ENCODE data around the gene NIN. TPM values are rescaled to one million over a fixed set of nuclear protein-coding genes. Genes with fewer than 3 reads are reported as not detected.

NIN gene
- total RNA-seq, 4 donors from 2014 or later = 22.7 to 48.2 (median 36.8) TPM

DNA sequence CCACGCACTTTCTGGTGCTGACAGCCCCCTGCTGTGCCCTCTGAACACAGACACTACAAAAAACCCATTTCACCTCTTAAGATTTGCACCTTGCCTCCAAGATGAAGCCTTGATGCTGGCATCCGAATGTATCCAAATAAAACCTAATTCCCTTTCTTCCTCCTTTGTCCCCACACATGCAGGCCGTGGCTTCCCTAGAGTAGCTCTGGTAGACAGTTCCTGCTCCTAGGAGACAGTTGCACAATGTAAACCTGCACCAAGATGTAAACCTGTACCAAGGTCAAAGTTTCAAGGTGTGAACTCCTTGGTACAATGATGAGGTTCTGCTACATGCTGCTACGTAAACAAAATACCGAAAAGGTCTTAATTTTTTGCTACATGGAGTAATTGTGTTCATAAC is 40.3 kb upstream of the NIN start:
- H3K9me3 ChIP-seq = no peaks in the 10 kb centered on the region
- DNase-seq (ENCODE audit: low spot score in 2 of 2) = no peak
- TF ChIP-seq, protein P1, sequence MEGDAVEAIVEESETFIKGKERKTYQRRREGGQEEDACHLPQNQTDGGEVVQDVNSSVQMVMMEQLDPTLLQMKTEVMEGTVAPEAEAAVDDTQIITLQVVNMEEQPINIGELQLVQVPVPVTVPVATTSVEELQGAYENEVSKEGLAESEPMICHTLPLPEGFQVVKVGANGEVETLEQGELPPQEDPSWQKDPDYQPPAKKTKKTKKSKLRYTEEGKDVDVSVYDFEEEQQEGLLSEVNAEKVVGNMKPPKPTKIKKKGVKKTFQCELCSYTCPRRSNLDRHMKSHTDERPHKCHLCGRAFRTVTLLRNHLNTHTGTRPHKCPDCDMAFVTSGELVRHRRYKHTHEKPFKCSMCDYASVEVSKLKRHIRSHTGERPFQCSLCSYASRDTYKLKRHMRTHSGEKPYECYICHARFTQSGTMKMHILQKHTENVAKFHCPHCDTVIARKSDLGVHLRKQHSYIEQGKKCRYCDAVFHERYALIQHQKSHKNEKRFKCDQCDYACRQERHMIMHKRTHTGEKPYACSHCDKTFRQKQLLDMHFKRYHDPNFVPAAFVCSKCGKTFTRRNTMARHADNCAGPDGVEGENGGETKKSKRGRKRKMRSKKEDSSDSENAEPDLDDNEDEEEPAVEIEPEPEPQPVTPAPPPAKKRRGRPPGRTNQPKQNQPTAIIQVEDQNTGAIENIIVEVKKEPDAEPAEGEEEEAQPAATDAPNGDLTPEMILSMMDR (IDR thresholded peaks at IDR 0.05) = no peak
- TF ChIP-seq POLR2AphosphoS5 (IDR thresholded peaks at IDR 0.05) (no peak), POLR2A (IDR thresholded peaks at IDR 0.05) (no peak), EP300 (IDR thresholded peaks at IDR 0.05) (no peak)
- 85% methylated on average over 5 of the region's 5 CpGs for WGBS
- no peaks in the 10 kb centered on the region for H3K36me3 ChIP-seq
- peaks cover 9% of the 10 kb centered on the region for H3K4me1 ChIP-seq
- H3K27ac ChIP-seq = no peak overlapping the region
- no peak overlapping the region for H3K4me3 ChIP-seq
- H3K27me3 ChIP-seq = peaks cover 16% of the 10 kb centered on the region

GRCh38 chr14:50865391-50866076 is 34.6 kb upstream of the NIN start:
- Histone ChIP-seq H3K4me1 (no peaks in the 10 kb centered on the region), H3K36me3 (no peaks in the 10 kb centered on the region), H3K27me3 (peaks cover 2% of the 10 kb centered on the region), H3K9me3 (no peaks in the 10 kb centered on the region), H3K27ac (no peak overlapping the region), H3K4me3 (no peak overlapping the region)
- WGBS = 66% methylated on average over 11 of the region's 11 CpGs
- TF ChIP-seq, protein P1 (IDR thresholded peaks at IDR 0.05) = no peak
- TF ChIP-seq EP300 (IDR thresholded peaks at IDR 0.05) (no peak), POLR2A (IDR thresholded peaks at IDR 0.05) (no peak), POLR2AphosphoS5 (IDR thresholded peaks at IDR 0.05) (no peak)
- no peak for DNase-seq (ENCODE audit: low spot score in 2 of 2)

DNA sequence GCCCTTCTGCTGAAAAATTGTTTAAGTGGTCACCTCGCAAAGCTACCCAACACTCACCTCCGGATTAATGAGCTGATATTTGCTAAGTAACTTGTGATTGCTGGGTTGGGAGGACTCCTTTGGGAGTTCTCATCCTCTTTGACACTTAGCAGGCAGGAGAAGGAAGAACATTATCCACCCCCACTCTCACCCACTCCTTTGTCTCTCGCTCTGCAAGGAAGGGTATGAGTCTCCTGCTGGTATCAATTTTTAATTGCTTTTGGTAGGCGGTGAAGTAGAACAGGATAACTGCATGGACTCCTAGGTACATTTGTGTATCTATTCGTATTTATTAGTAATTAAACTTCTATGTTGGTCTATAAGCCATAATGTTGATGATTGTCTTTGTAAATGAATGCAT is 34.0 kb upstream of the NIN start:
- DNase-seq (ENCODE audit: low spot score in 2 of 2) = no peak
- Histone ChIP-seq H3K9me3 (no peaks in the 10 kb centered on the region), H3K27me3 (no peaks in the 10 kb centered on the region), H3K4me3 (no peak overlapping the region), H3K27ac (no peak overlapping the region), H3K36me3 (no peaks in the 10 kb centered on the region), H3K4me1 (no peaks in the 10 kb centered on the region)
- 83% methylated on average over 5 of the region's 5 CpGs for WGBS
- no peak for TF ChIP-seq POLR2A (IDR thresholded peaks at IDR 0.05)
- TF ChIP-seq POLR2AphosphoS5 (IDR thresholded peaks at IDR 0.05) = no peak
- TF ChIP-seq, protein P1 (IDR thresholded peaks at IDR 0.05) = no peak
- no peak for TF ChIP-seq EP300 (IDR thresholded peaks at IDR 0.05)

GRCh38 chr14:50864237-50864636 is 33.3 kb upstream of the NIN start:
- no peak overlapping the region for H3K27ac ChIP-seq
- H3K27me3 ChIP-seq = no peaks in the 10 kb centered on the region
- TF ChIP-seq, protein P1 (IDR thresholded peaks at IDR 0.05) = no peak
- TF ChIP-seq POLR2A (IDR thresholded peaks at IDR 0.05) = no peak
- no peak for TF ChIP-seq POLR2AphosphoS5 (IDR thresholded peaks at IDR 0.05)
- TF ChIP-seq EP300 (IDR thresholded peaks at IDR 0.05) = no peak
- no peaks in the 10 kb centered on the region for H3K9me3 ChIP-seq
- peaks cover 4% of the 10 kb centered on the region for H3K4me1 ChIP-seq
- H3K4me3 ChIP-seq = no peak overlapping the region
- no peak for DNase-seq (ENCODE audit: low spot score in 2 of 2)
- no peaks in the 10 kb centered on the region for H3K36me3 ChIP-seq

DNA sequence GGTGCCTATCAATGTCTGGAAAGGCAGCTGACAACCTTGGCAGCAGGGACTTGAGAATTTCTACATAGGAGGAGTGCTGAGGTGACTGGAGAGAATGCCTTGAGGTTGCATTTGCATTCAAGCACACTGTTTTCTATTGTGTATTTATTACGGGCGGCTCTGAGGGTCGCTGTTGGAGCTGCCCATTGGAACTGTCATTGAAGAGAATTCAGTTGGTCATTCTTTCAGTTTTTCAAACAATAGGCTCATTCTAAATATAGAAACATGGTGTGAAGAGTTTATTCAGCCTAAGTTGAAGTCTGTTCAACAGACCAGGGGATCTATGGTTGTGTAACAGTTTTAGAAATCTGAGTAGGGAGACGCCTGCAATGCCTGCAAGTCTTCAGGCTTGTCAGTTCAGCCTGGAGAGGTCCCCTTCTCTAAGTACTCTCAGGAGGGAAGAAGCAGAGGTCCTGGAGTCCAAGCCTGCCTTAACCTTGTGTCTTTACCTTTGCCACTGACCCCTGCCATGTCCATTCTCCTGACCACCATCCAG is 31.1 kb upstream of the NIN start:
- 87% methylated on average over 4 of the region's 4 CpGs for WGBS
- Histone ChIP-seq H3K4me1 (peaks cover 6% of the 10 kb centered on the region), H3K9me3 (no peaks in the 10 kb centered on the region), H3K27ac (no peak overlapping the region), H3K36me3 (no peaks in the 10 kb centered on the region), H3K4me3 (no peak overlapping the region), H3K27me3 (no peaks in the 10 kb centered on the region)
- DNase-seq (ENCODE audit: low spot score in 2 of 2) = no peak
- TF ChIP-seq POLR2AphosphoS5 (IDR thresholded peaks at IDR 0.05) (no peak), POLR2A (IDR thresholded peaks at IDR 0.05) (no peak), EP300 (IDR thresholded peaks at IDR 0.05) (no peak)
- TF ChIP-seq, protein P1 (IDR thresholded peaks at IDR 0.05) = no peak
